ENCODE results near the gene CYP2A7.
"Not testable (repeated sequence)": the region's sequence is repeated elsewhere in the genome, so short reads cannot be mapped to it uniquely, and the experiment has no call there.

Gene CYP2A7

GRCh38 chr19:40836754-40837429 lies 45.1 kb downstream of the CYP2A7 start:
- Histone ChIP-seq H3K27me3 (ENCODE audit: control insufficient read depth in 1 of 2, insufficient read depth in 2 of 2, low read length in 2 of 2) (no peaks in the 10 kb centered on the region), H3K9me3 (ENCODE audit: control insufficient read depth in 2 of 2, low read length in 2 of 2) (no peaks in the 10 kb centered on the region), H3K4me3 (ENCODE audit: low read length in 2 of 2) (no peak overlapping the region), H3K27ac (ENCODE audit: low read length) (no peak overlapping the region), H3K4me1 (ENCODE audit: control insufficient read depth, insufficient read depth, low read length) (no peaks in the 10 kb centered on the region), H3K9ac (ENCODE audit: low read length in 2 of 2) (no peak overlapping the region), H3K36me3 (ENCODE audit: control insufficient read depth in 2 of 2, insufficient read depth in 2 of 2, low read length in 2 of 2) (no peaks in the 10 kb centered on the region)

- H3K9ac ChIP-seq (ENCODE audit: low read length in 2 of 2); H3K36me3 ChIP-seq (ENCODE audit: control insufficient read depth in 2 of 2, insufficient read depth in 2 of 2, low read length in 2 of 2); H3K4me3 ChIP-seq (ENCODE audit: low read length in 2 of 2); H3K4me1 ChIP-seq (ENCODE audit: control insufficient read depth, insufficient read depth, low read length); H3K27me3 ChIP-seq (ENCODE audit: control insufficient read depth in 1 of 2, insufficient read depth in 2 of 2, low read length in 2 of 2); H3K27ac ChIP-seq (ENCODE audit: low read length); H3K9me3 ChIP-seq (ENCODE audit: control insufficient read depth in 2 of 2, low read length in 2 of 2): not testable (repeated sequence)
These were observed 48.1 kb downstream of the CYP2A7 start for GRCh38 chr19:40833728-40834533.

GRCh38 chr19:40832431-40832790 lies 49.6 kb downstream of the CYP2A7 start:
- H3K4me3 ChIP-seq (ENCODE audit: low read length in 2 of 2); H3K27ac ChIP-seq (ENCODE audit: low read length); H3K9ac ChIP-seq (ENCODE audit: low read length in 2 of 2); H3K36me3 ChIP-seq (ENCODE audit: control insufficient read depth in 2 of 2, insufficient read depth in 2 of 2, low read length in 2 of 2); H3K4me1 ChIP-seq (ENCODE audit: control insufficient read depth, insufficient read depth, low read length); H3K27me3 ChIP-seq (ENCODE audit: control insufficient read depth in 1 of 2, insufficient read depth in 2 of 2, low read length in 2 of 2); H3K9me3 ChIP-seq (ENCODE audit: control insufficient read depth in 2 of 2, low read length in 2 of 2): not testable (repeated sequence)

GRCh38 chr19:40831502-40832430 lies 50.3 kb downstream of the CYP2A7 start:
- Histone ChIP-seq H3K4me3 (ENCODE audit: low read length in 2 of 2) (no peak overlapping the region), H3K4me1 (ENCODE audit: control insufficient read depth, insufficient read depth, low read length) (no peaks in the 10 kb centered on the region), H3K27ac (ENCODE audit: low read length) (no peak overlapping the region), H3K9ac (ENCODE audit: low read length in 2 of 2) (no peak overlapping the region), H3K36me3 (ENCODE audit: control insufficient read depth in 2 of 2, insufficient read depth in 2 of 2, low read length in 2 of 2) (peaks cover 3 to 8% of the 10 kb centered on the region in 2 donors), H3K27me3 (ENCODE audit: control insufficient read depth in 1 of 2, insufficient read depth in 2 of 2, low read length in 2 of 2) (no peaks in the 10 kb centered on the region), H3K9me3 (ENCODE audit: control insufficient read depth in 2 of 2, low read length in 2 of 2) (no peaks in the 10 kb centered on the region)

GRCh38 chr19:40830741-40831140 lies 51.3 kb downstream of the CYP2A7 start:
- not testable (repeated sequence) for H3K4me3 ChIP-seq (ENCODE audit: low read length in 2 of 2); H3K36me3 ChIP-seq (ENCODE audit: control insufficient read depth in 2 of 2, insufficient read depth in 2 of 2, low read length in 2 of 2); H3K9ac ChIP-seq (ENCODE audit: low read length in 2 of 2); H3K4me1 ChIP-seq (ENCODE audit: control insufficient read depth, insufficient read depth, low read length); H3K9me3 ChIP-seq (ENCODE audit: control insufficient read depth in 2 of 2, low read length in 2 of 2); H3K27ac ChIP-seq (ENCODE audit: low read length); H3K27me3 ChIP-seq (ENCODE audit: control insufficient read depth in 1 of 2, insufficient read depth in 2 of 2, low read length in 2 of 2)

GRCh38 chr19:40829205-40829604 lies 52.8 kb downstream of the CYP2A7 start:
- H3K27ac ChIP-seq (ENCODE audit: low read length), result no peak overlapping the region
- no peaks in the 10 kb centered on the region for H3K27me3 ChIP-seq (ENCODE audit: control insufficient read depth in 1 of 2, insufficient read depth in 2 of 2, low read length in 2 of 2)
- no peak overlapping the region for H3K9ac ChIP-seq (ENCODE audit: low read length in 2 of 2)
- no peak overlapping the region for H3K4me3 ChIP-seq (ENCODE audit: low read length in 2 of 2)
- H3K36me3 ChIP-seq (ENCODE audit: control insufficient read depth in 2 of 2, insufficient read depth in 2 of 2, low read length in 2 of 2), result peaks cover 3 to 10% of the 10 kb centered on the region in 2 donors
- no peaks in the 10 kb centered on the region for H3K4me1 ChIP-seq (ENCODE audit: control insufficient read depth, insufficient read depth, low read length)
- H3K9me3 ChIP-seq (ENCODE audit: control insufficient read depth in 2 of 2, low read length in 2 of 2), result no peaks in the 10 kb centered on the region

DNA sequence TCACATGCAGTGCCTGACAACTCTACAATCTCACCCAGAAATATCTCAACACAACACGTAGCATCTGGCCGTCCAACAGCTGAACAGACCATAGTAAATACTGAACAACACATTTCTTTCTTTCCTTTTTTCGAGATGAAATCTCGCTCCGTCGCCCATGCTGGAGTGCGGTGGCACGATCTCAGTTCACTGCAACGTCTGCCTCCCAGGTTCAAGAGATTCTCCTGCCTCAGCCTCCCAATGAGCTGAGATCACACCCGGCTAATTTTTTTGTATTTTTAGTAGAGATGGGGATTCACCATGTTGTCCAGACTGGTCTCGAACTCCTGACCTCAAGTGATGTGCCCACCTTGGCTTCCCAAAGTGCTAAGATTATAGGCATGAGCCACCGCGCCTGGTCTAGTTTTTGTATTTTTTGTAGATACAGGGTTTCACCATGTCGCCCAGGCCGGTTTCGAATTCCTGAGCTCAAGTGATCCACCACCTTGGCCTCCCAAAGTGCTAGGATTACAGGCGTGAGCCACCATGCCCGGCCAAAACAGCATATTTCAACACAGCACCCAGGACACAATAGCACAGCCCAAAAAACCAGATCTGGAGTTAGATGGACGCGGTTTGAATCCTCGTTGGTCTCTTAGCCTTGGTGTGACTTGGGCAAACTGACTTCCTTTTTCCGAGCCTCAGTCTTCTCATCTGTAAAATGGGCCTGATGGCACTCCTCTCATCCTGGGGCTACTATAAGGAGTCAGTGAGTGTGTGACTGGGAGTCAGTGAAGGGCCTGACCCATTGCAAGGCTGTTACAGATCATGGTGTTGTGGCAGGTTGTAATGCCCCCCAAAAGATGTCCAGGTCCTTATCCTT lies 54.4 kb downstream of the CYP2A7 start:
- no peaks in the 10 kb centered on the region for H3K9me3 ChIP-seq (ENCODE audit: control insufficient read depth in 2 of 2, low read length in 2 of 2)
- H3K4me1 ChIP-seq (ENCODE audit: control insufficient read depth, insufficient read depth, low read length), result peaks cover 9% of the 10 kb centered on the region
- H3K27ac ChIP-seq (ENCODE audit: low read length), result no peak overlapping the region
- peaks cover 3 to 10% of the 10 kb centered on the region in 2 donors for H3K36me3 ChIP-seq (ENCODE audit: control insufficient read depth in 2 of 2, insufficient read depth in 2 of 2, low read length in 2 of 2)
- H3K9ac ChIP-seq (ENCODE audit: low read length in 2 of 2), result no peak overlapping the region
- no peak overlapping the region for H3K4me3 ChIP-seq (ENCODE audit: low read length in 2 of 2)
- no peaks in the 10 kb centered on the region for H3K27me3 ChIP-seq (ENCODE audit: control insufficient read depth in 1 of 2, insufficient read depth in 2 of 2, low read length in 2 of 2)

GRCh38 chr19:40826699-40827385 lies 55.2 kb downstream of the CYP2A7 start:
- peaks cover 11% of the 10 kb centered on the region for H3K4me1 ChIP-seq (ENCODE audit: control insufficient read depth, insufficient read depth, low read length)
- H3K9me3 ChIP-seq (ENCODE audit: control insufficient read depth in 2 of 2, low read length in 2 of 2); H3K4me3 ChIP-seq (ENCODE audit: low read length in 2 of 2); H3K27me3 ChIP-seq (ENCODE audit: control insufficient read depth in 1 of 2, insufficient read depth in 2 of 2, low read length in 2 of 2); H3K27ac ChIP-seq (ENCODE audit: low read length); H3K9ac ChIP-seq (ENCODE audit: low read length in 2 of 2); H3K36me3 ChIP-seq (ENCODE audit: control insufficient read depth in 2 of 2, insufficient read depth in 2 of 2, low read length in 2 of 2): not testable (repeated sequence)

DNA sequence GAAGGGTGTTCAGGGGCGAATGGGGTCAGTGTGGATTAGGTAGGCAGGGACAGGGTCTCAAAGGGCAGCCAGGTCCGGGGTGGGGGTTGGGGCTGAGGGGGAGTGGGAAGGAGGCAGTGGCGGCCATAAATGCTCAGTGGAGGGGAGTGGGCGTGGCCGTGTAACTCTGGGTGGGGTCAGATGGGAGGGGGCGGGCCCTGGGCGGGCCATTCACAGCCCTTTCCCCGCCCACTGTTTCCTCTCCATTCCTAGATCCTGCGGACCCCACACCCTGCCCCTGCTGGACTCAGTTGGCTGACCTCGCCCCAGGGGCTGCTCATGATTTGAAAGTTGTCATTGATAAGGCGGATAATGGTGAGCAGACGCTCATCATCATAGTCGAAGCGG lies 55.7 kb downstream of the CYP2A7 start:
- H3K36me3 ChIP-seq (ENCODE audit: control insufficient read depth in 2 of 2, insufficient read depth in 2 of 2, low read length in 2 of 2), result not testable (repeated sequence)
- H3K4me1 ChIP-seq (ENCODE audit: control insufficient read depth, insufficient read depth, low read length), result peaks cover 11% of the 10 kb centered on the region

More for the DNA sequence above, 55.7 kb downstream of the CYP2A7 start:
- H3K9me3 ChIP-seq (ENCODE audit: control insufficient read depth in 2 of 2, low read length in 2 of 2); H3K4me3 ChIP-seq (ENCODE audit: low read length in 2 of 2); H3K27me3 ChIP-seq (ENCODE audit: control insufficient read depth in 1 of 2, insufficient read depth in 2 of 2, low read length in 2 of 2); H3K27ac ChIP-seq (ENCODE audit: low read length); H3K9ac ChIP-seq (ENCODE audit: low read length in 2 of 2): not testable (repeated sequence)

All from stomach smooth muscle (tissue), 2 donors.